Measurements from ENCODE around the gene MCC.

DNA sequence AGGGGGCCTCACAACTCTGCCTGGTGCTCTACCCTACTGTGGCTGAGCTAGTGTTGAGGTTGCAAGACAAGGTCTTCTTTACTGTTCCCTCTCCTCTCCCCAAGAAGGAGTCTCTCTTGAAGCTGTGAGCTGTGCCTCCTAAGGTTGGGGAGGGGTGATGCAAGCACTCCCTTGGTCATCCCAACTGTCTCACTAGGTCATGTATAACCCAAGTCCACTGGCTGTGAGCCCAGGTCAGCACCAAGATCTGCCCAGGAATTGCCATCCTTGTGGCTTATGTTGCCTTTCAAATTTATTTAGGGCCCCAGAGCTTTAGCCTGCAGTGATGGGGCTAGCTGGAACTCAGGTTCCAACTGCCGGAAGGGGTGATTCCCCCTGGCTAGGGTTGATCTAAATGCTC, 14.9 kb upstream of the MCC start:
- TF ChIP-seq EZH2 (IDR thresholded peaks at IDR 0.05; ENCODE audit: borderline replicate concordance), result no peak
- TF ChIP-seq EZH2phosphoT487 (IDR thresholded peaks at IDR 0.05; ENCODE audit: low read depth, severe bottlenecking, unreplicated experiment), result no peak

Data from hepatocyte (in vitro differentiated cells).